Mesenchymal stem cell (in vitro differentiated cells and primary cell): ENCODE results near the gene MKLN1.
"Not testable (repeated sequence)": the region's sequence is repeated elsewhere in the genome, so short reads cannot be mapped to it uniquely, and the experiment has no call there.

Experiments used
- DNase-seq: peaks from one replicate; pipeline ENCODE4 v3.0.0-alpha.2; 2013
- H2AFZ ChIP-seq: one replicate; pipeline ENCODE4 v1.6.1; 2013; ENCODE audit warnings: low read depth, mild to moderate bottlenecking, control low read depth, inconsistent platforms, low read length, moderate library complexity
- H2AK5ac ChIP-seq: 2 replicates; pipeline ENCODE4 v1.6.1; 2013; ENCODE audit warnings: low read length, moderate library complexity, mild to moderate bottlenecking, inconsistent platforms; ENCODE audit not compliant: severe bottlenecking
- H2BK120ac ChIP-seq: one replicate; pipeline ENCODE4 v1.6.1; 2013; ENCODE audit warnings: low read depth, mild to moderate bottlenecking, inconsistent platforms, low read length, moderate library complexity
- H2BK12ac ChIP-seq, 2 experiments: one replicate each; pipeline ENCODE4 v1.6.1; 2013; ENCODE audit warnings: inconsistent platforms in 2 of 2, low read length in 2 of 2, mild to moderate bottlenecking in 2 of 2, moderate library complexity in 2 of 2, control low read depth in 1 of 2
- H2BK15ac ChIP-seq: one replicate; pipeline ENCODE4 v1.6.1; 2013; ENCODE audit warnings: mild to moderate bottlenecking, low read depth, inconsistent platforms; ENCODE audit not compliant: poor library complexity, severe bottlenecking
- H2BK5ac ChIP-seq: 2 replicates; pipeline ENCODE4 v1.6.1; 2013; ENCODE audit warnings: low read depth, mild to moderate bottlenecking, low read length, control low read depth, inconsistent platforms; ENCODE audit not compliant: poor library complexity, severe bottlenecking
- H3K14ac ChIP-seq, 2 experiments: one replicate each; pipeline ENCODE4 v1.6.1; 2013; ENCODE audit warnings: inconsistent platforms in 2 of 2, low read length in 2 of 2, control low read depth in 1 of 2, mild to moderate bottlenecking in 1 of 2, moderate library complexity in 1 of 2
- H3K18ac ChIP-seq, 2 experiments: one replicate each; pipeline ENCODE4 v1.6.1; 2013; ENCODE audit warnings: inconsistent platforms in 2 of 2, low read length in 2 of 2, control low read depth in 1 of 2, low read depth in 1 of 2, mild to moderate bottlenecking in 1 of 2
- H3K23ac ChIP-seq, 2 experiments: one replicate each; pipeline ENCODE4 v1.6.1; 2013; ENCODE audit warnings: inconsistent platforms in 2 of 2, low read length in 2 of 2, mild to moderate bottlenecking in 2 of 2, moderate library complexity in 2 of 2, control low read depth in 1 of 2
- H3K27ac ChIP-seq: 2 replicates; pipeline ENCODE4 v1.5.1; 2013; ENCODE audit warnings: mild to moderate bottlenecking, moderate library complexity, low read length, control low read depth, inconsistent platforms; ENCODE audit not compliant: poor library complexity, severe bottlenecking
- H3K27me3 ChIP-seq, 2 experiments: 2 replicates each; pipeline versions ENCODE4 v1.6.1 to v1.7.0; 2013; ENCODE audit warnings: low read length in 2 of 2, mild to moderate bottlenecking in 2 of 2, moderate library complexity in 2 of 2, control low read depth in 1 of 2, inconsistent platforms in 1 of 2; ENCODE audit not compliant: control insufficient read depth in 1 of 2, insufficient read depth in 1 of 2
- H3K36me3 ChIP-seq, 2 experiments: 2 replicates each; pipeline versions ENCODE4 v1.6.1 to v1.7.0; 2013; ENCODE audit warnings: low read length in 2 of 2, control low read depth in 1 of 2, inconsistent platforms in 1 of 2, low read depth in 1 of 2, mild to moderate bottlenecking in 1 of 2; ENCODE audit not compliant: insufficient read depth in 2 of 2, control insufficient read depth in 1 of 2
- H3K4ac ChIP-seq, 2 experiments: one replicate each; pipeline ENCODE4 v1.6.1; 2013; ENCODE audit warnings: inconsistent platforms in 2 of 2, low read length in 2 of 2, mild to moderate bottlenecking in 2 of 2, moderate library complexity in 2 of 2, control low read depth in 1 of 2, low read depth in 1 of 2
- H3K4me1 ChIP-seq: 2 replicates; pipeline ENCODE4 v1.6.1; 2013; ENCODE audit warnings: low read depth, low read length, control low read depth; ENCODE audit not compliant: control insufficient read depth, insufficient read depth
- H3K4me2 ChIP-seq: 2 replicates; pipeline ENCODE4 v1.6.1; 2013; ENCODE audit warnings: low read length, mild to moderate bottlenecking, inconsistent platforms; ENCODE audit not compliant: poor library complexity, severe bottlenecking
- H3K4me3 ChIP-seq, 2 experiments: 2 replicates each; pipeline versions ENCODE4 v1.5.1 to v1.7.0; 2013; ENCODE audit warnings: low read length in 2 of 2, mild to moderate bottlenecking in 2 of 2, control low read depth in 1 of 2, low read depth in 1 of 2; ENCODE audit not compliant: insufficient read depth in 1 of 2
- H3K79me1 ChIP-seq: replicated peaks from 2 replicates; pipeline ENCODE4 v1.6.1; 2013; ENCODE audit warnings: mild to moderate bottlenecking, control low read depth, low read length, inconsistent platforms; ENCODE audit not compliant: poor library complexity, severe bottlenecking
- H3K9ac ChIP-seq: 2 replicates; pipeline ENCODE4 v1.7.0; 2013; ENCODE audit warnings: mild to moderate bottlenecking, low read length, moderate library complexity
- H3K9me3 ChIP-seq: 2 replicates; pipeline ENCODE4 v1.7.0; 2013; ENCODE audit warnings: mild to moderate bottlenecking, low read length; ENCODE audit not compliant: control insufficient read depth
- H4K8ac ChIP-seq: one replicate; pipeline ENCODE4 v1.6.1; 2013; ENCODE audit warnings: inconsistent platforms, mild to moderate bottlenecking, low read length, moderate library complexity
- H4K91ac ChIP-seq: one replicate; pipeline ENCODE4 v1.6.1; 2013; ENCODE audit warnings: mild to moderate bottlenecking, low read length, inconsistent platforms
- WGBS: methylation state at CpG from one replicate; pipeline ENCODE4 v1.1.7; 2013; ENCODE audit warnings: mixed read lengths; 5-methylcytosine and 5-hydroxymethylcytosine counted together

The MKLN1 gene

GRCh38 chr7:131413711-131414110 is 86.0 kb downstream of the MKLN1 start:
- no peak overlapping the region for H3K14ac ChIP-seq
- H3K9ac ChIP-seq: no peak overlapping the region
- H3K4me2 ChIP-seq: no peak overlapping the region
- DNase-seq: no peak
- no peak overlapping the region for H4K8ac ChIP-seq
- H3K18ac ChIP-seq: no peak overlapping the region
- H2BK12ac ChIP-seq: no peak overlapping the region
- H2BK5ac ChIP-seq: no peak overlapping the region
- H3K27ac ChIP-seq: no peak overlapping the region
- peaks cover 4% of the 10 kb centered on the region for H3K79me1 ChIP-seq
- H2BK15ac ChIP-seq: no peak overlapping the region
- H3K23ac ChIP-seq: no peak overlapping the region
- no peaks in the 10 kb centered on the region for H3K9me3 ChIP-seq
- no peak overlapping the region for H2BK120ac ChIP-seq
- H3K4ac ChIP-seq: no peak overlapping the region
- 99% methylated on average over 4 of the region's 4 CpGs for WGBS
- H4K91ac ChIP-seq: no peak overlapping the region
- peaks cover 10 to 77% of the 10 kb centered on the region in 2 experiments for H3K36me3 ChIP-seq
- no peaks in the 10 kb centered on the region for H3K27me3 ChIP-seq
- H3K4me1 ChIP-seq: peaks cover 2% of the 10 kb centered on the region
- H3K4me3 ChIP-seq: no peak overlapping the region
- no peak overlapping the region for H2AFZ ChIP-seq
- H2AK5ac ChIP-seq: no peak overlapping the region

- peaks cover 9% of the 10 kb centered on the region for H3K79me1 ChIP-seq
- DNase-seq: peak; percentile 59
- H2BK15ac ChIP-seq: no peak overlapping the region
- no peak overlapping the region for H2BK5ac ChIP-seq
- H3K4me2 ChIP-seq: no peak overlapping the region
- H2BK120ac ChIP-seq: no peak overlapping the region
- H3K36me3 ChIP-seq: peaks cover 6 to 52% of the 10 kb centered on the region in 2 experiments
- H4K91ac ChIP-seq: no peak overlapping the region
- 87% methylated on average over 4 of the region's 5 CpGs for WGBS
- no peak overlapping the region for H3K4me3 ChIP-seq
- H3K23ac ChIP-seq: no peak overlapping the region
- no peak overlapping the region for H3K14ac ChIP-seq
- H3K27me3 ChIP-seq: no peaks in the 10 kb centered on the region
- no peak overlapping the region for H2BK12ac ChIP-seq
- no peak overlapping the region for H3K18ac ChIP-seq
- H4K8ac ChIP-seq: no peak overlapping the region
- peak overlapping the region; percentile 65 for H3K9ac ChIP-seq
- no peak overlapping the region for H2AK5ac ChIP-seq
- no peak overlapping the region for H2AFZ ChIP-seq
- H3K4ac ChIP-seq: no peak overlapping the region
- no peaks in the 10 kb centered on the region for H3K4me1 ChIP-seq
- no peak overlapping the region for H3K27ac ChIP-seq
- no peaks in the 10 kb centered on the region for H3K9me3 ChIP-seq
These were observed 96.6 kb downstream of the MKLN1 start for GRCh38 chr7:131424219-131424822.

- Histone ChIP-seq H3K18ac (no peak overlapping the region), H3K4ac (no peak overlapping the region), H2AK5ac (no peak overlapping the region), H4K91ac (no peak overlapping the region), H2AFZ (no peak overlapping the region), H3K4me1 (no peaks in the 10 kb centered on the region), H3K9ac (no peak overlapping the region), H2BK12ac (no peak overlapping the region), H3K27me3 (no peaks in the 10 kb centered on the region), H2BK5ac (no peak overlapping the region), H2BK120ac (no peak overlapping the region), H3K23ac (no peak overlapping the region), H3K4me2 (no peak overlapping the region), H3K79me1 (peaks cover 12% of the 10 kb centered on the region), H3K14ac (no peak overlapping the region), H3K36me3 (peaks cover 11 to 53% of the 10 kb centered on the region in 2 experiments), H3K27ac (no peak overlapping the region), H2BK15ac (no peak overlapping the region), H4K8ac (no peak overlapping the region), H3K9me3 (no peaks in the 10 kb centered on the region), H3K4me3 (no peak overlapping the region)
- no peak for DNase-seq
- WGBS: 93% methylated on average over 3 of the region's 3 CpGs
These were observed 98.3 kb downstream of the MKLN1 start for GRCh38 chr7:131425992-131426391.

- not testable (repeated sequence) for H3K23ac ChIP-seq, H2BK5ac ChIP-seq, H2AFZ ChIP-seq, H2BK12ac ChIP-seq, H3K4ac ChIP-seq, H3K4me2 ChIP-seq, H4K91ac ChIP-seq, H3K4me3 ChIP-seq, H3K9me3 ChIP-seq, H3K27ac ChIP-seq, H3K4me1 ChIP-seq, H2BK15ac ChIP-seq, H3K18ac ChIP-seq, H3K27me3 ChIP-seq, H2BK120ac ChIP-seq, H2AK5ac ChIP-seq, H4K8ac ChIP-seq, H3K14ac ChIP-seq, DNase-seq, H3K9ac ChIP-seq
- WGBS: 97% methylated on average over 7 of the region's 7 CpGs
- Histone ChIP-seq H3K79me1 (peaks cover 10% of the 10 kb centered on the region), H3K36me3 (peaks cover 15 to 71% of the 10 kb centered on the region in 2 experiments)
These were observed 103.2 kb downstream of the MKLN1 start for GRCh38 chr7:131430826-131431225.
